B cell (primary cell): ENCODE measurements around the gene PACSIN1. TPM values are rescaled to one million over a fixed set of nuclear protein-coding genes. Genes with fewer than 3 reads are reported as not detected.
A peak's percentile ranks its signal among the peaks of the same experiment; 100 is the strongest.

Experiments used
- ATAC-seq: fragments of 200-7000 bp; cut with Tn5 transposase; one replicate; pipeline ENCODE4 v1.10.0; 2021; ENCODE audit warnings: low read depth, mild to moderate bottlenecking, moderate number of reproducible peaks, moderate library complexity
- CTCF ChIA-PET: fragments of 350-600 bp; sonication (Branson Sonifier 250); formaldehyde crosslinking; loops from one replicate; lab custom pipeline; 2021; ENCODE audit warnings: antibody characterized with exemption, inconsistent platforms; lab: Charles Lee
- POLR2A ChIA-PET: fragments of 350-600 bp; sonication (Branson Sonifier 250); formaldehyde crosslinking; loops from one replicate; lab custom pipeline; 2021; ENCODE audit warnings: antibody characterized with exemption; lab: Charles Lee
- DNase-seq: peaks from one replicate; pipeline ENCODE4 v3.0.0; 2013
- H2AFZ ChIP-seq: 2 replicates; pipeline ENCODE4 v1.6.1; 2012; ENCODE audit warnings: mild to moderate bottlenecking, low read depth, low read length; ENCODE audit not compliant: insufficient read depth, poor library complexity, severe bottlenecking
- H3K27ac ChIP-seq, 2 donors: 1 replicate in 1 of 2; 2 replicates in 1 of 2; pipeline ENCODE4 v1.5.1; 2012 to 2013; ENCODE audit warnings: low read length in 2 of 2, mild to moderate bottlenecking in 2 of 2, moderate library complexity in 1 of 2
- H3K27me3 ChIP-seq, 4 experiments: fragments of 200-600 bp in 1 of 4; sonication (generic) in 1 of 4; replicated peaks in 1 of 4; 1 replicate in 2 of 4; 2 replicates in 2 of 4; pipeline versions ENCODE4 v1.6.1 to v1.7.0; 2013 to 2016; ENCODE audit warnings: low read length in 3 of 4, mild to moderate bottlenecking in 2 of 4, mixed read lengths in 1 of 4, moderate library complexity in 1 of 4; ENCODE audit not compliant: insufficient read depth in 4 of 4, control insufficient read depth in 3 of 4; ENCODE audit errors: control extremely low read depth in 1 of 4
- H3K36me3 ChIP-seq, 2 experiments: replicated peaks in 1 of 2; 1 replicate in 1 of 2; 2 replicates in 1 of 2; pipeline versions ENCODE4 v1.6.1 to v1.7.1; 2013; ENCODE audit warnings: low read length in 1 of 2; ENCODE audit not compliant: insufficient read depth in 2 of 2, control insufficient read depth in 1 of 2; ENCODE audit errors: control extremely low read depth in 1 of 2, extremely low read depth in 1 of 2
- H3K4me1 ChIP-seq, 2 donors: fragments of 200-600 bp in 1 of 2; sonication (generic) in 1 of 2; 1 replicate in 1 of 2; 2 replicates in 1 of 2; pipeline versions ENCODE4 v1.5.1 to v1.6.1; 2013 to 2017; ENCODE audit warnings: low read length in 2 of 2; ENCODE audit not compliant: control insufficient read depth in 2 of 2, insufficient read depth in 2 of 2
- H3K4me2 ChIP-seq: replicated peaks from 2 replicates; pipeline ENCODE3; 2012; ENCODE audit warnings: mild to moderate bottlenecking, low read depth, low read length; ENCODE audit not compliant: poor library complexity, severe bottlenecking
- H3K4me3 ChIP-seq, 5 experiments: fragments of 200-600 bp in 1 of 5; sonication (generic) in 1 of 5; 1 replicate in 3 of 5; 2 replicates in 2 of 5; pipeline versions ENCODE4 v1.5.1 to v1.7.0; 2011 to 2016; ENCODE audit warnings: low read length in 4 of 5, mild to moderate bottlenecking in 4 of 5, low read depth in 2 of 5, control low read depth in 1 of 5, moderate library complexity in 1 of 5; ENCODE audit not compliant: insufficient read depth in 1 of 5; ENCODE audit errors: control extremely low read depth in 1 of 5, extremely low read depth in 1 of 5
- H3K79me2 ChIP-seq: fragments of 200-600 bp; sonication (generic); one replicate; pipeline ENCODE4 v1.6.0; 2016; ENCODE audit warnings: low read length; ENCODE audit not compliant: control insufficient read depth, insufficient read depth
- H3K9ac ChIP-seq: fragments of 200-600 bp; sonication (generic); 2 replicates; pipeline ENCODE4 v1.6.1; 2017; ENCODE audit warnings: mild to moderate bottlenecking, low read length, moderate library complexity
- H3K9me3 ChIP-seq, 3 donors: one replicate each; pipeline versions ENCODE4 v1.6.1 to v1.7.1; 2013; ENCODE audit warnings: low read length in 2 of 3; ENCODE audit not compliant: control insufficient read depth in 2 of 3, insufficient read depth in 1 of 3; ENCODE audit errors: control extremely low read depth in 1 of 3
- H4K20me1 ChIP-seq: 2 replicates; pipeline ENCODE4 v1.6.0; 2012; ENCODE audit warnings: mild to moderate bottlenecking, low read length; ENCODE audit not compliant: insufficient read depth, control insufficient read depth, poor library complexity, severe bottlenecking
- H3K27ac Mint-ChIP-seq: one replicate; pipeline ENCODE4 v1.8.0; 2021; ENCODE audit warnings: mixed read lengths
- H3K27me3 Mint-ChIP-seq: one replicate; pipeline ENCODE4 v1.8.0; 2021; ENCODE audit warnings: mixed read lengths
- H3K4me1 Mint-ChIP-seq: one replicate; pipeline ENCODE4 v1.8.0; 2021; ENCODE audit warnings: mixed read lengths
- H3K4me3 Mint-ChIP-seq: one replicate; pipeline ENCODE4 v1.8.0; 2021; ENCODE audit warnings: mixed read lengths
- H3K9me3 Mint-ChIP-seq: one replicate; pipeline ENCODE4 v1.8.0; 2022; ENCODE audit warnings: mixed read lengths; ENCODE audit not compliant: insufficient read depth
- EZH2 ChIP-seq: IDR thresholded peaks from 2 replicates; pipeline ENCODE4 v1.6.1; 2012; ENCODE audit warnings: borderline replicate concordance, low read depth, mild to moderate bottlenecking, moderate library complexity, low read length; ENCODE audit not compliant: insufficient read depth, poor library complexity, severe bottlenecking
- WGBS: methylation state at CpG from one replicate; pipeline ENCODE4 v1.1.5; 2013; ENCODE audit warnings: missing lambda C conversion rate; ENCODE audit not compliant: insufficient coverage; 5-methylcytosine and 5-hydroxymethylcytosine counted together
- intact Hi-C: fragments of 100-400 bp; cut with micrococcal nuclease; formaldehyde crosslinking; loops from one replicate; pipeline ENCODE4 v1.10.0; 2022
- polyA plus RNA-seq: library from polyadenylated mRNA; depleted of rRNA; stranded (reverse); fragments of >200 nt; gene quantifications from 2 replicates; pipeline ENCODE4 v1.2.3, GENCODE V29; 2012
- total RNA-seq, 2 donors: library from RNA; stranded (reverse); fragments of 120-200 nt in 1 of 2; gene quantifications; 1 replicate in 1 of 2; 2 replicates in 1 of 2; pipeline versions ENCODE4 v1.2.3 to v1.2.4, GENCODE V29; 2013 to 2022
- TF ChIP-seq, protein P1 (sequence below): fragments of 200-600 bp; IDR thresholded peaks from one replicate; pipeline ENCODE4 v1.8.0; 2022; ENCODE audit warnings: antibody characterized with exemption, mild to moderate bottlenecking

The PACSIN1 gene
- total and polyA plus RNA-seq, 2 donors (not counting 1 experiment from before 2014, with no cell fraction given): 0.18 to 0.20 TPM

DNA sequence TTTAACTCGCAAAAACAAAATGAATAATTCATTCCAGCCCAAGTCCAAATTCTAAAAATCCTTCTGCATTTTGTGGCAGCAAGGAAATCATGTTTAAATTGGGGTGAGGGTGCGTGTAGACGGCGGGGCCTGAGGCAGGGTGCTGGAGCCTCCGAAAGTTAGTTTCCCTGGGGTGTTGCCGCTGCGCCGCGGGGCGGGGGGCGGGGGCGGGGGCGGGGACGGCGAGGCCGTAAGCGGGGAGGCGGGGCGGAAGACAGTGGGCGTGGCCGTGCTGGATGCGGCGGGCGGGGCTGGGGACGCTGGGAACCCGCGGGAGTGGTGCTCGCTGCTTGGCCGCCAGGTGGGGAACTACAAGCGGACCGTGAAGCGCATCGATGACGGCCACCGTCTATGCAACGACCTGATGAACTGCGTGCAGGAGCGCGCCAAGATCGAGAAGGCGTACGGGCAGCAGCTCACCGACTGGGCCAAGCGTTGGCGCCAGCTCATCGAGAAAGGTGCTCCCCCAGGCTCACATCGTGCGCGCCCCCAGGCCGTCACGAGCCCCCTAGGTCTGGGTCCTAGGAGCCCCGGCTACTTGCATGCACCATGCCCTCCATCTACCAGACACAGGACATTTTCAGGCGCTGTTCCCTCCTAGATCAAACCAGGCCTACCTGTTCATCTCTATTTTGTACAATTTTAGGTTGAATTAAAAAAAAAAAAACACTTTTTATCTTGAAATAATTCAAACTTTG lies 61.3 kb downstream of the PACSIN1 start:
- Histone ChIP-seq H3K4me1 (peaks cover 7 to 13% of the 10 kb centered on the region in 2 donors), H4K20me1 (no peaks in the 10 kb centered on the region), H3K79me2 (no peaks in the 10 kb centered on the region), H3K9ac (peak overlapping the region; percentile 32), H2AFZ (peak overlapping the region; percentile 75), H3K36me3 (no peaks in the 10 kb centered on the region), H3K27me3 (no peaks in the 10 kb centered on the region), H3K27ac (peak overlapping the region in 1 of 2 donors; percentile 22), H3K4me3 (peak overlapping the region in 4 of 5 experiments; percentile 11 to 44 (median 30)), H3K9me3 (no peaks in the 10 kb centered on the region), H3K4me2 (peak overlapping the region; percentile 68)
- Mint-ChIP-seq H3K9me3 (no peaks in the 10 kb centered on the region), H3K27ac (peak overlapping the region; percentile 78), H3K4me3 (peak overlapping the region; percentile 71), H3K4me1 (peaks cover 10% of the 10 kb centered on the region), H3K27me3 (no peaks in the 10 kb centered on the region)
- ChIA-PET CTCF (interaction anchor here (0.8 to 3.4 kb wide), 4 partner anchors 13 to 613 kb away, joined by 3 to 19 read pairs (median 3); no protein-coding TSS in a partner anchor), POLR2A (interaction anchor here (0.7 kb wide), 2 partner anchors 101 to 364 kb away, joined by 3 to 4 read pairs; partner anchors contain the start of gene RPS10)
- ATAC-seq (peak; percentile 99), DNase-seq (peak; percentile 96)
- intact Hi-C loops: loop anchor here (1.0 to 10.0 kb wide), 5 partner anchors 82 to 362 kb away; partner anchors contain the start of genes ANKS1A and SNRPC
- WGBS: 2% methylated on average over 36 of the region's 53 CpGs
- no peak for TF ChIP-seq EZH2
- TF ChIP-seq, protein P1, sequence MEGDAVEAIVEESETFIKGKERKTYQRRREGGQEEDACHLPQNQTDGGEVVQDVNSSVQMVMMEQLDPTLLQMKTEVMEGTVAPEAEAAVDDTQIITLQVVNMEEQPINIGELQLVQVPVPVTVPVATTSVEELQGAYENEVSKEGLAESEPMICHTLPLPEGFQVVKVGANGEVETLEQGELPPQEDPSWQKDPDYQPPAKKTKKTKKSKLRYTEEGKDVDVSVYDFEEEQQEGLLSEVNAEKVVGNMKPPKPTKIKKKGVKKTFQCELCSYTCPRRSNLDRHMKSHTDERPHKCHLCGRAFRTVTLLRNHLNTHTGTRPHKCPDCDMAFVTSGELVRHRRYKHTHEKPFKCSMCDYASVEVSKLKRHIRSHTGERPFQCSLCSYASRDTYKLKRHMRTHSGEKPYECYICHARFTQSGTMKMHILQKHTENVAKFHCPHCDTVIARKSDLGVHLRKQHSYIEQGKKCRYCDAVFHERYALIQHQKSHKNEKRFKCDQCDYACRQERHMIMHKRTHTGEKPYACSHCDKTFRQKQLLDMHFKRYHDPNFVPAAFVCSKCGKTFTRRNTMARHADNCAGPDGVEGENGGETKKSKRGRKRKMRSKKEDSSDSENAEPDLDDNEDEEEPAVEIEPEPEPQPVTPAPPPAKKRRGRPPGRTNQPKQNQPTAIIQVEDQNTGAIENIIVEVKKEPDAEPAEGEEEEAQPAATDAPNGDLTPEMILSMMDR: peak; percentile 65
